T-helper 1 cell (primary cell): ENCODE results near the gene ERLIN1.
"Not testable (repeated sequence)": the region's sequence is repeated elsewhere in the genome, so short reads cannot be mapped to it uniquely, and the experiment has no call there.

Source experiments
- DNase-seq, 5 donors: peaks; one replicate each; pipeline ENCODE4 v3.0.0-alpha.2; 2012 to 2020

Gene ERLIN1

DNA sequence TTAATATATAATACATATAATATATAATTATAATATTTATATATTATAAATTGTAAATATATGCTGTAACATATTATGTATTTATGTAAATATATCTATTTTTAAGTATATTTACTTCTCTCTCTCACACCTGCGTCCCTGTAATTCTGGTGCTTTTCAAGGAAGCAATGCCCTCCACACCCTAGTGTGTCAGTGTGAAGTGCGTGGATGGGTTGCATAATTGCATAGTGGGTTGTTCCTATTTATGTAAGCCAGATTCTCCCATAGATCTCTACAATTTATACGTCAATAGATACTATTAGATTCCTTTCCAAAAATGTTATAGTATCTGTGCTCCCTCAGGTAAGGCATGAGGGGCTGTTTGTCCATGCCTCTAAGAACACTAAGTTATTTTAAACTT lies 54.3 kb downstream of the ERLIN1 start:
- no peak for DNase-seq

DNA sequence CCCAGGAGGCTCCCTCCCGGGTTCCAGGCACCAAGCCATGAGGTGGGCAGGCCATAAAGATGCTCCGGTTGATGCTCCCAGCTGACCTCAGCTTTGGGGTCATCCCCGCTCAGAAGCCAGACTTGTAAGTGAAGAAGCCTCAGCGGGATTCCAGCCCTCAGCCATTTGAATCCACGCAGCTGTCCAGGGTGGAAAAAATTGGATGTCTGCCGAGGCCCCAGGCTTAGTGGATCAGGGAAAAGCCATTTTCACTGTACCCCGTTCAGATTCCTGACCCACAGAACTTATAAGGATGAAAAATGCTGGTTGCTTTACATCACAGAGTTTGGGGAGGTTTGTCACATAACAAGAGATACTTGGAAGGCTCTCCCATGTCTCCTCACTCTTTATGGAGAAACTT lies 55.0 kb downstream of the ERLIN1 start:
- DNase-seq: no peak

GRCh38 chr10:100129424-100129823 lies 56.4 kb downstream of the ERLIN1 start:
- DNase-seq: no peak

DNA sequence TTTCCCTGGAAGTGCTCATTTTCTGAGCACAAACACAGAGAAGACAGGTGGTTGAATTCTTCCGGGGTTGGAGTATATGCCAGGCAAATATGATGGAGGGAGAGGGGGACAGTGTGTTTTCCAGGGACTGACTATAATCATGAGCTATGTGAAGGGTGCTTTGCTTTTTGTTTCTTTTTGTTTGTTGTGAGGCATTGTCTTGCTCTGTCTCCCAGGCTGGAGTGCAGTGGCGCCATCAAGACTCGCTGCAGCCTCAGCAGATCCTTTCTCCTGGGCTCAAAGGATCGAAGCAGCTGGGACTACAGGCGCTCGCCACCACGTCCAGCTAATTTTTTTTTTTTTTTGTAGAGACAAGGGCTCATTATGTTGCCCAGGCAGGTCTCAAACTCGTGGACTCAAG lies 56.9 kb downstream of the ERLIN1 start:
- no peak for DNase-seq

- DNase-seq: not testable (repeated sequence)
Measured at GRCh38 chr10:100125335-100125734, 60.5 kb downstream of the ERLIN1 start.

DNA sequence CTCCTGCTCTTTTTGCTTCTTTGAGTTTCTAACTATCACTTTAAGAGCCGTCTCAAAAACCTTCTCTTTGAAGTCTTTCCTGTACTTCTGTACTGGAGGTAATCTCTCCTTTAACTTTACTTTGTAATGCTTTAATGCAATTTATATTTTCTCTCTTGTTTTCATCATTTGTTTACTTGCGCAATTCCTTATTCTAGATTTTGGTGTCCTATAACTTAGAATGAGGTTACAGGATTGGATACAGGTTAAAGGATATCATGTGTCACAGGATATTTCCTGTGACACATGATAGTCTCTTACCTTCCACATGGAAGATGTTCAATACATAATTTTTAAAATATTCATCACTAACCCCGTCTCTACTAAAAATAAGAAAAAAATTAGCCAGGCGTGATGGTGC lies 61.7 kb downstream of the ERLIN1 start:
- DNase-seq: no peak

DNA sequence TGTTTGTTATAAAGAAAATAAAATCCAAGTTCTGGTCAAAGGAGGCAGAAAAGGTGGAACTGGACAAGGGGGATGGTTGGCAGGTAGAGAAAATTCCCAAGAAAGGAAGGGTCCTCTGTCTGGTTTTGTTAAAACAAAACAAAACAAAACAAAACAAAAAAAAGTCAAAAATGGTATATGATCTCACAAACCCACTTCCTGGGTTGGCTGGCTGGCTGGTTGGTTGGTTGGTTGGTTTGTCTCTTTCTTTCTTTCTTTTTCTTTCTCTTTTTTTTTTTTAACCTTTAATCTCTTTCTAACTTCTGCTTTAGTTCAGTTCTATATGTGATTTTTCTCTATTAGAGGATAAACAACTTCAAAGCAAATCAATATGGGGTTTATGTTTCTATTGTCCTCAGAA lies 63.0 kb downstream of the ERLIN1 start:
- DNase-seq: peak in 1 of 5 donors; percentile 7

DNA sequence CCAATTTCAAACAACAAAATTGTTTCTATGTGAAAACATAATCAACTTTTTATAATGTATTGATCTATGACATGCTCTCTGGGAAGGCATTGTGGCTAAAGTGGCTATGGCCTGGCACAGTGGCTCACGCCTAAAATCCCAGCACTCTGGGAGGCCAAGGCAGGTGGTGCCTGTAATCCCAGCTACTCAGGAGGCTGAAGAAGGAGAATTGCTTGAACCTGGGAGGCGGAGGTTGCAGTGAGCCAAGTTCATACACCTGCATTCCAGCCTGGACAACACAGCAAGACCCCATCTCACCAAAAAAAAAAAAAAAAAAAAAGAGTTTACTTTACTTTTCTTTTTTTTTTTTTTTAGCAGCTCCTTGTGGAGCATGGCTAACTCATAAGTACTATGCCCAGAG lies 65.3 kb downstream of the ERLIN1 start:
- DNase-seq: no peak

GRCh38 chr10:100119726-100120125 lies 66.1 kb downstream of the ERLIN1 start:
- DNase-seq: no peak

DNA sequence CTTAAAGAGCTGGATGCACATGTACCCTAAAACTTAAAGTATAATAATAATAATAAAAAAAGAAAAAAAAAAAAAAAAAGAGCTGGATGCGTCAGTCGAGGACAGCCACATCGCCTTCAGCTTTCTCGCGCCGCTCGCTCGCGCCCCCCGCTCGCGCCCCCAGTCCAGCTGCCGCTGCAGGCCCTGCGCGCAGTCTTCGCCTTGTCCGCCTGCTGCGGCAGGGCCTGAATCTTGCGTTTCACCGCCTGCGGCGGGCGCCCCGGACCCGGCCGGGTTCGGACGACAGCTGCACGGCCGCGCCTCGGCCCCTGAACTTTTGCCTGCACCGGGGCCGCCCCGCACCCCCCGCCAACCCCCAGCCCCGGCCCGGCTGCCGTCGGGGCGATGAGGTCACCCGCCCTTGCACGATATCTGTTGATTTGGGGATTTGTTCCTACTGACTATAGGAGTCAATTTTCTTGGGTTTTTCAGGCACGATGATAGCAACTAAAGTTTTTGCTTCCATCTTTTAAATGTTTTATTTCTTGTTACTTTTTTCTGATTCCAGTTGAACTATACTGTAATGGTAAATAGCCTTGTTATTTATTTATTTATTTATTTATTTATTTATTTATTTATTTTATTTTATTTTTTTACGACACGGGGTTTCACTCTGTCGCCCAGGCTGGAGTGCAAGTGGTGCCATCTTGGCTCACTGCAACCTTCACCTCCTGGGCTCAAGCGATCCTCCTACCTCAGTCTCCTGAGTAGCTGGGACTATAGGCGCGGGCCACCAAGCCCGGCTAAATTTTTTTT lies 70.7 kb downstream of the ERLIN1 start:
- no peak for DNase-seq

DNA sequence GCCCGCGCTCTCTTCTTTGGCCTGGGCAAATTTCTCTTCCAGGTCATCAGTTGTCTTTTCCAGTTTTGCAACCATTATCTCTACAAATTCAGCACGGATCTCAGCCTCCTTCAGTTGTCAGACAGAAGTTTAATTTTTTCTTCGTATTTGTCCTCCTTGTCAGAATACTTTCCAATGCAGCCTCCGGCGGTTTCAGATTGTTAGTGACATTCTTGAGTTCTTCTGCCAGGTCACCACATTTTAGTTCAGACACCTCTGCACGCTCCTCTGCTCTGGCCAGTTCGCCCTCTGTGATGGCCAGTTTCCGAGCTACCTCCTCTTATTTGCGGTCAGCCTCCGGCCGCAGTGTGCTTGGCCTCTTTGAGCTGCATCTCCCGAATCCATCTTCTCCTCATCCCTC lies 71.4 kb downstream of the ERLIN1 start:
- DNase-seq: no peak

- DNase-seq: no peak
Measured at GRCh38 chr10:100109670-100110069, 76.2 kb downstream of the ERLIN1 start.

DNA sequence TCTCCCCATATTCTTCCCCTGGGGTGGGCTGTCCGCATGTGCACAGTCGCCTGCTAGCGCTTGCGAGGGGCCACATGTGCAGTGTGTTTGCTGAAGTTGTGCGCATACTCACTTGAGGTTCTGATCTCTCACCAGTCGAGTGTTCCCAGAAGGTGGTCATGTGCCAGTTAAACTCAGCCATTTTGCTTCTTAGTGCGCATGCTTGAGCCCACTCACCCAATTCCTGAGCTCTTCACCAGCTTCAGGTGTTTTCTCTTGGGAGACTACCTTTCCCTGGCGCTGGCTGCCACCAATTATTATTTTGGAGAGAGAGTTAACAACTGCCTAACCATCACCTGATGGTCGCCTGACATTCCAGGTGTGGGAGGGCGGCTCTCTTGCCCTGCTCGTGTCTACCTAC lies 79.0 kb downstream of the ERLIN1 start:
- DNase-seq: no peak

DNA sequence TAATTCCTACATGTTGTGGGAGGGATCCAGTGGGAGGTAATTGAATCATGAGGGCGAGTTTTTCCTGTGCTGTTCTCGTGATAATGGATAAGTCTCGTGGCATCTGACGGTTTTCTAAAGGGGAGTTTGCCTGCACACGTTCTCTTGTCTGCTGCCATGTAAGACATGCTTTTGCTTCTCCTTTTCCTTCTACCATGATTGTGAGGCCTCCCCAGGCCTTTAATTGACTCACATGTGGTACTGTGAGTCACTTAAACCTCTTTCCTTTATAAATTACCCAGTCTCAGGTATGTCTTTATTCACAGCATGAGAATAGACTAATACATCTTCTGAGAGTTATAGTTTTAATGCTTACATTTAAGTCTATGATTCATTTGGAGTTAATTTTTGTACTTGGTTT lies 81.5 kb downstream of the ERLIN1 start:
- DNase-seq: no peak

DNA sequence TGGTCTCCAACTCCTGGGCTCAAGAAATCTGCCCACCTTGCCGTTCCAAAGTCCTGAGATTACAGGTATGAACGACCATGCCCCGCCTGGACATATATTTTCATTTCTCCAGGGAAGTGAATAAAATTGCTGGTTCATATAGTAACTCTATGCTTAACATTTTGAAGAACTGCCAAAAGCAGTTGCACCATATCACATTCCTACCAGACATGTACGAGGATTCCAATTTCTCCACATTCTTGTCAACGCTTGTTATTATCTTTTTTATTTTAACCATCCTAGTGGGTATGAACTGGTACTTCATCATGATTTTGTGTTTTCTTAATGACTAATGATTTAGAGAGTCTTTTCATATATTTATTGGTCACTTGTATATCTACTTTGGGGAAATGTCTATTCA lies 82.2 kb downstream of the ERLIN1 start:
- no peak for DNase-seq

GRCh38 chr10:100101192-100102076 lies 84.4 kb downstream of the ERLIN1 start:
- DNase-seq: no peak

GRCh38 chr10:100100651-100101184 lies 85.1 kb downstream of the ERLIN1 start:
- no peak for DNase-seq
